Endodermal cell (in vitro differentiated cells): ENCODE results near the gene CMYA5. TPM values are rescaled to one million over a fixed set of nuclear protein-coding genes. Genes with fewer than 3 reads are reported as not detected.

Experiments
- DNase-seq: peaks from one replicate; pipeline ENCODE4 v3.0.0-alpha.2; 2017
- H3K27ac ChIP-seq: 2 replicates; pipeline ENCODE4 v1.5.1; 2013; ENCODE audit warnings: mild to moderate bottlenecking, low read depth, low read length, moderate library complexity
- H3K27me3 ChIP-seq: 2 replicates; pipeline ENCODE4 v1.6.1; 2013; ENCODE audit warnings: mild to moderate bottlenecking, low read length, moderate library complexity; ENCODE audit not compliant: insufficient read depth, control insufficient read depth, poor library complexity, severe bottlenecking
- H3K36me3 ChIP-seq: 2 replicates; pipeline ENCODE4 v1.7.0; 2013; ENCODE audit warnings: mild to moderate bottlenecking, low read length, moderate library complexity; ENCODE audit not compliant: control insufficient read depth, insufficient read depth
- H3K4me1 ChIP-seq: one replicate; pipeline ENCODE4 v1.7.0; 2013; ENCODE audit warnings: low read length; ENCODE audit not compliant: control insufficient read depth, insufficient read depth
- H3K4me3 ChIP-seq: 2 replicates; pipeline ENCODE4 v1.5.1; 2013; ENCODE audit warnings: mild to moderate bottlenecking, low read length, moderate library complexity
- H3K9ac ChIP-seq: 2 replicates; pipeline ENCODE4 v1.6.1; 2013; ENCODE audit warnings: mild to moderate bottlenecking, low read length, moderate library complexity; ENCODE audit not compliant: poor library complexity, severe bottlenecking; ENCODE audit errors: extremely low read depth
- H3K9me3 ChIP-seq: 2 replicates; pipeline ENCODE4 v1.6.1; 2013; ENCODE audit warnings: mild to moderate bottlenecking, low read length, moderate library complexity; ENCODE audit not compliant: control insufficient read depth
- H3K27ac Mint-ChIP-seq: 2 replicates; pipeline ENCODE4 v1.8.0; 2020; ENCODE audit warnings: mixed read lengths
- H3K27me3 Mint-ChIP-seq: 2 replicates; pipeline ENCODE4 v1.8.0; 2021; ENCODE audit warnings: mild to moderate bottlenecking, mixed read lengths; ENCODE audit not compliant: insufficient read depth
- H3K36me3 Mint-ChIP-seq: 2 replicates; pipeline ENCODE4 v1.8.0; 2020; ENCODE audit warnings: low read depth, mixed read lengths
- H3K4me1 Mint-ChIP-seq: 2 replicates; pipeline ENCODE4 v1.8.0; 2020; ENCODE audit warnings: mixed read lengths
- H3K4me3 Mint-ChIP-seq: 2 replicates; pipeline ENCODE4 v1.8.0; 2020; ENCODE audit warnings: mild to moderate bottlenecking, moderate library complexity, mixed read lengths
- H3K9me3 Mint-ChIP-seq: 2 replicates; pipeline ENCODE4 v1.8.0; 2020; ENCODE audit warnings: mild to moderate bottlenecking, mixed read lengths
- WGBS, 2 experiments: methylation state at CpG; one replicate each; pipeline versions ENCODE4 v1.1.5 to v1.1.7; 2013; ENCODE audit warnings: missing lambda C conversion rate in 2 of 2, mixed read lengths in 1 of 2; ENCODE audit not compliant: insufficient coverage in 1 of 2, insufficient read length in 1 of 2; 5-methylcytosine and 5-hydroxymethylcytosine counted together
- total RNA-seq, 2 donors: library from RNA; stranded (reverse); fragmentation: NEBNext Ultra II Directional in 1 of 2; extraction: Animal tissue kit (Norgen Biotek cat#: 25700) in 1 of 2; gene quantifications; 2 replicates in 1 of 2; 3 replicates in 1 of 2; pipeline ENCODE4 v1.2.1, GENCODE V29; 2021
- TF ChIP-seq, protein P1 (sequence below): fragments of 200-600 bp; sonication (generic); conservative IDR thresholded peaks from 2 replicates; pipeline ENCODE4 v1.5.0; 2021; ENCODE audit warnings: antibody characterized with exemption, mild to moderate bottlenecking

Gene CMYA5
- total RNA-seq, 2 donors from 2014 or later: 0.69 to 1.6 TPM

DNA sequence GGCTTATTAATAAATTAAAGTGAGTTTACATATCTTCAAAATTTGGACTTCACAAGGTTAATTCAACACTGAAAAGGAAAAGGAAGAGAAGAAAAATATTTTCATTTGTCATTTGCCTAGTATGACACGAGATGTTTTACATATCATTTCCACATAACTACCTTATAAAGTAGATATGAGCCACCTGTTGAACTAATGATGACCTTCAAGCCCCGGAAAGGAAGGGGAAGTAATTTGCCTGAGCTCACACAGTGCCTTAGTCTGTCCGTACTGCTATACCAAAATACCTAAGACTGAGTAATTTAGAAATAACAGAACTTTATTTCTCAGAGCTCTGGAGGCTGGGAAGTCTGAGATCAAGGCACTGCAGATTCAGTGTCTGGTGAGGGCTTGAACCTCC lies 17.9 kb downstream of the CMYA5 start:
- H3K36me3 ChIP-seq: no peaks in the 10 kb centered on the region
- no peaks in the 10 kb centered on the region for H3K27me3 Mint-ChIP-seq
- H3K4me1 Mint-ChIP-seq: no peaks in the 10 kb centered on the region
- no peak for DNase-seq
- no peak overlapping the region for H3K4me3 ChIP-seq
- peaks cover 33% of the 10 kb centered on the region for H3K9me3 Mint-ChIP-seq
- peaks cover 6% of the 10 kb centered on the region for H3K36me3 Mint-ChIP-seq
- no peak overlapping the region for H3K27ac Mint-ChIP-seq
- H3K27ac ChIP-seq: no peak overlapping the region
- 85% methylated on average over 3 of the region's 3 CpGs; no CpG with 5 or more reads in 1 of the 2 experiments for WGBS, 2 experiments
- H3K4me1 ChIP-seq: no peaks in the 10 kb centered on the region
- H3K4me3 Mint-ChIP-seq: no peak overlapping the region
- TF ChIP-seq, protein P1, sequence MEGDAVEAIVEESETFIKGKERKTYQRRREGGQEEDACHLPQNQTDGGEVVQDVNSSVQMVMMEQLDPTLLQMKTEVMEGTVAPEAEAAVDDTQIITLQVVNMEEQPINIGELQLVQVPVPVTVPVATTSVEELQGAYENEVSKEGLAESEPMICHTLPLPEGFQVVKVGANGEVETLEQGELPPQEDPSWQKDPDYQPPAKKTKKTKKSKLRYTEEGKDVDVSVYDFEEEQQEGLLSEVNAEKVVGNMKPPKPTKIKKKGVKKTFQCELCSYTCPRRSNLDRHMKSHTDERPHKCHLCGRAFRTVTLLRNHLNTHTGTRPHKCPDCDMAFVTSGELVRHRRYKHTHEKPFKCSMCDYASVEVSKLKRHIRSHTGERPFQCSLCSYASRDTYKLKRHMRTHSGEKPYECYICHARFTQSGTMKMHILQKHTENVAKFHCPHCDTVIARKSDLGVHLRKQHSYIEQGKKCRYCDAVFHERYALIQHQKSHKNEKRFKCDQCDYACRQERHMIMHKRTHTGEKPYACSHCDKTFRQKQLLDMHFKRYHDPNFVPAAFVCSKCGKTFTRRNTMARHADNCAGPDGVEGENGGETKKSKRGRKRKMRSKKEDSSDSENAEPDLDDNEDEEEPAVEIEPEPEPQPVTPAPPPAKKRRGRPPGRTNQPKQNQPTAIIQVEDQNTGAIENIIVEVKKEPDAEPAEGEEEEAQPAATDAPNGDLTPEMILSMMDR: no peak
- H3K27me3 ChIP-seq: no peaks in the 10 kb centered on the region
- H3K9ac ChIP-seq: no peak overlapping the region
- peaks cover 13% of the 10 kb centered on the region for H3K9me3 ChIP-seq

DNA sequence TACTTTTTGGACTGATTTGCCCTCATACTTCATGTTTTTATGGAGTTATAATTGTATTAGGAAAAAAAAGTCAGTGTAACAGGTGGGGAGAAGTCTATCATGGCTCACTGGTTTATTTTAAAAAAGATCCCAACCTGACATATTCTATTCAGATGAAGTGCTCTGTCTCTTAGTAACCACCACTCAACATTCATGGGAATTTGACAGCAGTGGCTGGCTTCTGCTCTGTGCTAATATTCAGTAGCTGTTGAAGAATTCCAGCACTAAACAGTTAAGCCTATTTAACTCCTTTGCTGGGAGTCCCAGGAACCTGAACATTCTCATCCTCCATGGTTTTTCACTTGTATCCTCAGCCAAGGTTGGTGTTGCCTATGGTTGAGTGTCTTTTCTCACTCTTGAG lies 23.1 kb downstream of the CMYA5 start:
- no peak overlapping the region for H3K27ac ChIP-seq
- DNase-seq: no peak
- Mint-ChIP-seq H3K36me3 (no peaks in the 10 kb centered on the region), H3K9me3 (peaks cover 2% of the 10 kb centered on the region), H3K4me3 (no peak overlapping the region), H3K4me1 (peaks cover 4% of the 10 kb centered on the region), H3K27ac (no peak overlapping the region), H3K27me3 (no peaks in the 10 kb centered on the region)
- H3K4me1 ChIP-seq: no peaks in the 10 kb centered on the region
- no peaks in the 10 kb centered on the region for H3K36me3 ChIP-seq
- TF ChIP-seq, protein P1: no peak
- no peaks in the 10 kb centered on the region for H3K27me3 ChIP-seq
- no peak overlapping the region for H3K4me3 ChIP-seq
- peaks cover 2% of the 10 kb centered on the region for H3K9me3 ChIP-seq
- no peak overlapping the region for H3K9ac ChIP-seq

DNA sequence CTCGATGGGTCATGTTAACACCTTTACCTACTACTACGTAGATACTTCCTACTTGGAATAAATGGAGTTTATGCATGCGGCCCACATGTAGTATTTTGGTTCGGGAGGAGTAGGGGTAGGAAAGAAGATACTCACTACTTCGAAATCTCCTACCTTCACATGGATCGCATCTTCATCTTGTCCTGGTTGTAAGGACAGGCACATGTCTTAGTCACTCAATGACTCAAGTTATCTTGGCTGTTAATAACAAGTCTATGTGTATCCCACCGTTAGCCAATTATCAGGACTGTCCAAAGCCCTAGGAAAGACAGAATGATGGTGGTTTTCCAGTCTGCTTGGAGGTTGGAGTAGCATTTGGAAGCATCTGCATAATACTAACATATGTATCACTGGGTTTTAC lies 24.1 kb downstream of the CMYA5 start:
- 92% methylated on average over 6 of the region's 7 CpGs; no CpG with 5 or more reads in 1 of the 2 experiments for WGBS, 2 experiments
- no peaks in the 10 kb centered on the region for H3K27me3 Mint-ChIP-seq
- no peaks in the 10 kb centered on the region for H3K36me3 Mint-ChIP-seq
- no peak overlapping the region for H3K27ac Mint-ChIP-seq
- no peak overlapping the region for H3K9ac ChIP-seq
- TF ChIP-seq, protein P1: no peak
- H3K9me3 Mint-ChIP-seq: no peaks in the 10 kb centered on the region
- H3K4me1 Mint-ChIP-seq: peaks cover 4% of the 10 kb centered on the region
- H3K27ac ChIP-seq: no peak overlapping the region
- no peaks in the 10 kb centered on the region for H3K4me1 ChIP-seq
- no peaks in the 10 kb centered on the region for H3K36me3 ChIP-seq
- no peak overlapping the region for H3K4me3 Mint-ChIP-seq
- H3K27me3 ChIP-seq: no peaks in the 10 kb centered on the region
- no peak for DNase-seq
- H3K9me3 ChIP-seq: peaks cover 3% of the 10 kb centered on the region
- H3K4me3 ChIP-seq: no peak overlapping the region
